B cell (primary cell): Measurements from ENCODE around the gene AHRR. TPM values are rescaled to one million over a fixed set of nuclear protein-coding genes. Genes with fewer than 3 reads are reported as not detected.
A peak's percentile ranks its signal among the peaks of the same experiment; 100 is the strongest.

Experiments
- ATAC-seq: fragments of 200-7000 bp; cut with Tn5 transposase; one replicate; pipeline ENCODE4 v1.10.0; 2021; ENCODE audit warnings: low read depth, mild to moderate bottlenecking, moderate number of reproducible peaks, moderate library complexity
- CTCF ChIA-PET: fragments of 350-600 bp; sonication (Branson Sonifier 250); formaldehyde crosslinking; loops from one replicate; lab custom pipeline; 2021; ENCODE audit warnings: antibody characterized with exemption, inconsistent platforms; lab: Charles Lee
- POLR2A ChIA-PET: fragments of 350-600 bp; sonication (Branson Sonifier 250); formaldehyde crosslinking; loops from one replicate; lab custom pipeline; 2021; ENCODE audit warnings: antibody characterized with exemption; lab: Charles Lee
- DNase-seq: peaks from one replicate; pipeline ENCODE4 v3.0.0; 2013
- H2AFZ ChIP-seq: 2 replicates; pipeline ENCODE4 v1.6.1; 2012; ENCODE audit warnings: mild to moderate bottlenecking, low read depth, low read length; ENCODE audit not compliant: insufficient read depth, poor library complexity, severe bottlenecking
- H3K27ac ChIP-seq, 2 donors: 1 replicate in 1 of 2; 2 replicates in 1 of 2; pipeline ENCODE4 v1.5.1; 2012 to 2013; ENCODE audit warnings: low read length in 2 of 2, mild to moderate bottlenecking in 2 of 2, moderate library complexity in 1 of 2
- H3K27me3 ChIP-seq, 4 experiments: fragments of 200-600 bp in 1 of 4; sonication (generic) in 1 of 4; replicated peaks in 1 of 4; 1 replicate in 2 of 4; 2 replicates in 2 of 4; pipeline versions ENCODE4 v1.6.1 to v1.7.0; 2013 to 2016; ENCODE audit warnings: low read length in 3 of 4, mild to moderate bottlenecking in 2 of 4, mixed read lengths in 1 of 4, moderate library complexity in 1 of 4; ENCODE audit not compliant: insufficient read depth in 4 of 4, control insufficient read depth in 3 of 4; ENCODE audit errors: control extremely low read depth in 1 of 4
- H3K36me3 ChIP-seq, 2 experiments: replicated peaks in 1 of 2; 1 replicate in 1 of 2; 2 replicates in 1 of 2; pipeline versions ENCODE4 v1.6.1 to v1.7.1; 2013; ENCODE audit warnings: low read length in 1 of 2; ENCODE audit not compliant: insufficient read depth in 2 of 2, control insufficient read depth in 1 of 2; ENCODE audit errors: control extremely low read depth in 1 of 2, extremely low read depth in 1 of 2
- H3K4me1 ChIP-seq, 2 donors: fragments of 200-600 bp in 1 of 2; sonication (generic) in 1 of 2; 1 replicate in 1 of 2; 2 replicates in 1 of 2; pipeline versions ENCODE4 v1.5.1 to v1.6.1; 2013 to 2017; ENCODE audit warnings: low read length in 2 of 2; ENCODE audit not compliant: control insufficient read depth in 2 of 2, insufficient read depth in 2 of 2
- H3K4me2 ChIP-seq: replicated peaks from 2 replicates; pipeline ENCODE3; 2012; ENCODE audit warnings: mild to moderate bottlenecking, low read depth, low read length; ENCODE audit not compliant: poor library complexity, severe bottlenecking
- H3K4me3 ChIP-seq, 5 experiments: fragments of 200-600 bp in 1 of 5; sonication (generic) in 1 of 5; 1 replicate in 3 of 5; 2 replicates in 2 of 5; pipeline versions ENCODE4 v1.5.1 to v1.7.0; 2011 to 2016; ENCODE audit warnings: low read length in 4 of 5, mild to moderate bottlenecking in 4 of 5, low read depth in 2 of 5, control low read depth in 1 of 5, moderate library complexity in 1 of 5; ENCODE audit not compliant: insufficient read depth in 1 of 5; ENCODE audit errors: control extremely low read depth in 1 of 5, extremely low read depth in 1 of 5
- H3K79me2 ChIP-seq: fragments of 200-600 bp; sonication (generic); one replicate; pipeline ENCODE4 v1.6.0; 2016; ENCODE audit warnings: low read length; ENCODE audit not compliant: control insufficient read depth, insufficient read depth
- H3K9ac ChIP-seq: fragments of 200-600 bp; sonication (generic); 2 replicates; pipeline ENCODE4 v1.6.1; 2017; ENCODE audit warnings: mild to moderate bottlenecking, low read length, moderate library complexity
- H3K9me3 ChIP-seq, 3 donors: one replicate each; pipeline versions ENCODE4 v1.6.1 to v1.7.1; 2013; ENCODE audit warnings: low read length in 2 of 3; ENCODE audit not compliant: control insufficient read depth in 2 of 3, insufficient read depth in 1 of 3; ENCODE audit errors: control extremely low read depth in 1 of 3
- H4K20me1 ChIP-seq: 2 replicates; pipeline ENCODE4 v1.6.0; 2012; ENCODE audit warnings: mild to moderate bottlenecking, low read length; ENCODE audit not compliant: insufficient read depth, control insufficient read depth, poor library complexity, severe bottlenecking
- H3K27ac Mint-ChIP-seq: one replicate; pipeline ENCODE4 v1.8.0; 2021; ENCODE audit warnings: mixed read lengths
- H3K27me3 Mint-ChIP-seq: one replicate; pipeline ENCODE4 v1.8.0; 2021; ENCODE audit warnings: mixed read lengths
- H3K4me1 Mint-ChIP-seq: one replicate; pipeline ENCODE4 v1.8.0; 2021; ENCODE audit warnings: mixed read lengths
- H3K4me3 Mint-ChIP-seq: one replicate; pipeline ENCODE4 v1.8.0; 2021; ENCODE audit warnings: mixed read lengths
- H3K9me3 Mint-ChIP-seq: one replicate; pipeline ENCODE4 v1.8.0; 2022; ENCODE audit warnings: mixed read lengths; ENCODE audit not compliant: insufficient read depth
- CTCF ChIP-seq: fragments of 200-600 bp; IDR thresholded peaks from one replicate; pipeline ENCODE4 v1.8.0; 2022; ENCODE audit warnings: antibody characterized with exemption, mild to moderate bottlenecking
- EZH2 ChIP-seq: IDR thresholded peaks from 2 replicates; pipeline ENCODE4 v1.6.1; 2012; ENCODE audit warnings: borderline replicate concordance, low read depth, mild to moderate bottlenecking, moderate library complexity, low read length; ENCODE audit not compliant: insufficient read depth, poor library complexity, severe bottlenecking
- WGBS: methylation state at CpG from one replicate; pipeline ENCODE4 v1.1.5; 2013; ENCODE audit warnings: missing lambda C conversion rate; ENCODE audit not compliant: insufficient coverage; 5-methylcytosine and 5-hydroxymethylcytosine counted together
- intact Hi-C: fragments of 100-400 bp; cut with micrococcal nuclease; formaldehyde crosslinking; loops from one replicate; pipeline ENCODE4 v1.10.0; 2022
- polyA plus RNA-seq: library from polyadenylated mRNA; depleted of rRNA; stranded (reverse); fragments of >200 nt; gene quantifications from 2 replicates; pipeline ENCODE4 v1.2.3, GENCODE V29; 2012
- total RNA-seq, 2 donors: library from RNA; stranded (reverse); fragments of 120-200 nt in 1 of 2; gene quantifications; 1 replicate in 1 of 2; 2 replicates in 1 of 2; pipeline versions ENCODE4 v1.2.3 to v1.2.4, GENCODE V29; 2013 to 2022

The AHRR gene
- total and polyA plus RNA-seq, 2 donors (not counting 1 experiment from before 2014, with no cell fraction given) = 0.13 to 1.7 TPM

- peak overlapping the region; percentile 50 for H3K27ac Mint-ChIP-seq
- Histone ChIP-seq H4K20me1 (peaks cover 32% of the 10 kb centered on the region), H3K4me3 (peak overlapping the region in 4 of 5 experiments; percentile 71 to 89 (median 78)), H3K27ac (peak overlapping the region in 1 of 2 donors; percentile 78), H3K36me3 (peaks cover 4 to 6% of the 10 kb centered on the region in 2 experiments), H3K4me2 (peak overlapping the region; percentile 96), H3K27me3 (peaks cover 0 to 33% (median 7%) of the 10 kb centered on the region in 4 experiments), H3K9me3 (peaks cover 0 to 6% (median 0%) of the 10 kb centered on the region in 3 donors), H3K9ac (peak overlapping the region; percentile 90), H3K79me2 (peaks cover 10% of the 10 kb centered on the region), H3K4me1 (peaks cover 34 to 40% of the 10 kb centered on the region in 2 donors), H2AFZ (peak overlapping the region; percentile 87)
- 21% methylated on average over 30 of the region's 30 CpGs for WGBS
- ChIA-PET POLR2A (interaction anchor here (0.6 to 1.2 kb wide), 3 partner anchors 9 to 69 kb away, joined by 3 to 4 read pairs (median 3); no protein-coding TSS in a partner anchor), CTCF (interaction anchor here (3.8 kb wide), 1 partner anchor 26 kb away, joined by 28 read pairs; no protein-coding TSS in a partner anchor)
- H3K9me3 Mint-ChIP-seq = no peaks in the 10 kb centered on the region
- H3K4me1 Mint-ChIP-seq = peaks cover 31% of the 10 kb centered on the region
- TF ChIP-seq EZH2 (no peak), CTCF (no peak)
- ATAC-seq (peak; percentile 1), DNase-seq (no peak)
- peaks cover 14% of the 10 kb centered on the region for H3K27me3 Mint-ChIP-seq
- intact Hi-C loops = loop anchor here (1.0 to 2.0 kb wide), 3 partner anchors 8 to 73 kb away; no protein-coding TSS in a partner anchor
- peak overlapping the region; percentile 62 for H3K4me3 Mint-ChIP-seq
These were observed 150.7 kb downstream of the AHRR start for GRCh38 chr5:472076-472655.
